ENCODE measurements around the gene EN2. TPM values are rescaled to one million over a fixed set of nuclear protein-coding genes. Genes with fewer than 3 reads are reported as not detected.

Gene EN2
- total and polyA plus RNA-seq, 10 of the 15 experiments (the other 5 are each of a cell fraction or from before 2014, with no cell fraction given) = not detected

- peaks cover 12% of the 10 kb centered on the region for H3K4me1 ChIP-seq (ENCODE audit: control insufficient read depth, insufficient read depth, low read length)
- no peak for FAIRE-seq
- intact Hi-C loops (cut with micrococcal nuclease; ENCODE audit: unreplicated experiment) (no loop called here), in situ Hi-C loops (cut with MboI) (no loop called here)
- CTCF ChIA-PET = no interaction called here
- H3K27ac ChIP-seq (ENCODE audit: control insufficient read depth, insufficient read depth) = no peak overlapping the region
- H3K27me3 ChIP-seq (replicated peaks in 1 of 2; ENCODE audit: control insufficient read depth in 2 of 2, insufficient read depth in 2 of 2, low read length in 1 of 2) = no peaks in the 10 kb centered on the region
- POLR2A ChIA-PET = no interaction called here
- no peak overlapping the region for H3K9ac ChIP-seq (ENCODE audit: control insufficient read depth, insufficient read depth, low read length)
- peak; percentile 59 for ATAC-seq
- TF ChIP-seq BCLAF1 (IDR thresholded peaks at IDR 0.05) (no peak), MYB (IDR thresholded peaks at IDR 0.05; ENCODE audit: borderline replicate concordance, low read depth, low read length) (no peak), RAD21 (IDR thresholded peaks at IDR 0.05; ENCODE audit: insufficient read depth, low read depth, low read length) (no peak), NFXL1 (IDR thresholded peaks at IDR 0.05; ENCODE audit: borderline replicate concordance) (no peak), KDM1A (IDR thresholded peaks at IDR 0.05; ENCODE audit: borderline replicate concordance) (no peak), HDAC2 (IDR thresholded peaks at IDR 0.05) (no peak), PBX3 (IDR thresholded peaks at IDR 0.05; ENCODE audit: insufficient replicate concordance, low read depth, low read length) (no peak), BMI1 (IDR thresholded peaks at IDR 0.05; ENCODE audit: borderline replicate concordance) (no peak), CTCF (IDR thresholded peaks at IDR 0.05 in 2 of 3, conservative IDR thresholded peaks at IDR 0.05 in 1 of 3; ENCODE audit: control insufficient read depth in 2 of 3, extremely low read depth in 1 of 3, insufficient read depth in 1 of 3, low read depth in 3 of 3, low read length in 3 of 3) (no peak)
- H4K20me1 ChIP-seq (ENCODE audit: control insufficient read depth, insufficient read depth) = no peaks in the 10 kb centered on the region
- no peaks in the 10 kb centered on the region; the same call in 2 of the 3 replicates for H3K9me3 ChIP-seq (replicated peaks; ENCODE audit: control insufficient read depth, insufficient read depth, low read length)
- 56% methylated on average over 20 of the region's 20 CpGs for WGBS (ENCODE audit: insufficient coverage, insufficient replicate concordance, low lambda C conversion rate, missing lambda C conversion rate)
- DNase-seq (ENCODE audit: low read depth, low spot score) = no peak
- no TSS peak for BruUV-seq (replicated peaks)
- SMC1A ChIA-PET (ENCODE audit: uncharacterized antibody, unreplicated experiment) = no interaction called here
- no peak overlapping the region for H3K4me3 ChIP-seq
- no peak overlapping the region for H3K4me2 ChIP-seq (ENCODE audit: control insufficient read depth, insufficient read depth)
- no peaks in the 10 kb centered on the region for H3K79me2 ChIP-seq (ENCODE audit: control insufficient read depth, insufficient read depth, low read length)
- RAD21 ChIA-PET (ENCODE audit: unreplicated experiment) = no interaction called here
- no peaks in the 10 kb centered on the region for H3K36me3 ChIP-seq (ENCODE audit: control insufficient read depth in 2 of 2, insufficient read depth in 2 of 2, low read length in 1 of 2)
- H2AFZ ChIP-seq (ENCODE audit: control insufficient read depth, low read depth, low read length) = no peak overlapping the region
Observed at GRCh38 chr7:155489158-155489840, 31.4 kb downstream of the EN2 start.
